Hematopoietic multipotent progenitor cell treated with erythropoietin and hydrocortisone succinate and interleukin-3 and kit ligand, for 17 days (in vitro differentiated cells): Measurements from ENCODE around the gene LAMA2.
"Not testable (repeated sequence)": the region's sequence is repeated elsewhere in the genome, so short reads cannot be mapped to it uniquely, and the experiment has no call there.

Source experiments
- DNase-seq: peaks from one replicate; pipeline ENCODE4 v3.0.0-alpha.2; 2015; ENCODE audit warnings: low spot score

LAMA2 gene

GRCh38 chr6:129088481-129088880 is 205.5 kb downstream of the LAMA2 start:
- DNase-seq, result not testable (repeated sequence)

GRCh38 chr6:129089357-129089756 is 206.4 kb downstream of the LAMA2 start:
- no peak for DNase-seq

GRCh38 chr6:129094147-129094546 is 211.2 kb downstream of the LAMA2 start:
- DNase-seq, result no peak

- DNase-seq, result no peak
Measured at GRCh38 chr6:129096651-129097290, 213.8 kb downstream of the LAMA2 start.

GRCh38 chr6:129098061-129098553 is 215.2 kb downstream of the LAMA2 start:
- DNase-seq, result no peak

GRCh38 chr6:129099696-129100095 is 216.8 kb downstream of the LAMA2 start:
- no peak for DNase-seq

- DNase-seq, result no peak
Measured at GRCh38 chr6:129100164-129100563, 217.2 kb downstream of the LAMA2 start.

- DNase-seq, result no peak
Measured at GRCh38 chr6:129102741-129103140, 219.8 kb downstream of the LAMA2 start.

- DNase-seq, result no peak
Measured at GRCh38 chr6:129104131-129104530, 221.2 kb downstream of the LAMA2 start.

- DNase-seq, result no peak
Measured at GRCh38 chr6:129104560-129104959, 221.6 kb downstream of the LAMA2 start.

- no peak for DNase-seq
Measured at GRCh38 chr6:129105035-129105434, 222.1 kb downstream of the LAMA2 start.

- DNase-seq, result no peak
Measured at GRCh38 chr6:129105793-129106192, 222.9 kb downstream of the LAMA2 start.

- no peak for DNase-seq
Measured at GRCh38 chr6:129108337-129108736, 225.4 kb downstream of the LAMA2 start.

- no peak for DNase-seq
Measured at GRCh38 chr6:129110690-129111343, 227.9 kb downstream of the LAMA2 start.

GRCh38 chr6:129111346-129111745 is 228.4 kb downstream of the LAMA2 start:
- DNase-seq, result no peak

GRCh38 chr6:129111853-129112252 is 228.9 kb downstream of the LAMA2 start:
- no peak for DNase-seq

- DNase-seq, result no peak
Measured at GRCh38 chr6:129112591-129112990, 229.7 kb downstream of the LAMA2 start.

GRCh38 chr6:129113637-129114036 is 230.7 kb downstream of the LAMA2 start:
- DNase-seq, result no peak

- DNase-seq, result no peak
Measured at GRCh38 chr6:129114636-129115391, 231.9 kb downstream of the LAMA2 start.

GRCh38 chr6:129115471-129115870 is 232.5 kb downstream of the LAMA2 start:
- no peak for DNase-seq

GRCh38 chr6:129117355-129117754 is 234.4 kb downstream of the LAMA2 start:
- no peak for DNase-seq

GRCh38 chr6:129120856-129121638 is 238.1 kb downstream of the LAMA2 start:
- no peak for DNase-seq
